ENCODE measurements around the gene VASP.

DNA sequence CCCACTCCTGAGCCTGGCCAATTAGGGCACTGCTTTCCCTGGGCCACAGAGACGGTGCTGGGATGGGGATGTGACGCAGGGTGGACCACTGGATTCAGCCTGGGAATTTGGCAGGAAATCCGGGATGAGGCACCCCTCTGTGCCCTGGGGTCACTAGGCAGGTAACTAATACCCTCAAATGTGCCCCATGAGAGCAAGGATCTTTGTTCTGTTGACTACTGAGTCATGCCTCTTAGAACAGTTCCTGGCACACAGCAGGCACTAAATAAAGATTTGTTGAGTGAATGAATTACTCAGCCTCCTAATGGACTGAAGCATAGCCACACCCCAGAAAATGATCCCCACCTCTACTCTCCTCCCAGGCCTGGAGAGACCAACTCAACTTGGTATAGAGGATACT, 61.5 kb downstream of the VASP start:
- TF ChIP-seq POLR2A (IDR thresholded peaks at IDR 0.05; ENCODE audit: low read length) (no peak), KDM1A (IDR thresholded peaks at IDR 0.05; ENCODE audit: low read depth) (no peak), CBX8 (IDR thresholded peaks at IDR 0.05) (no peak), MAX (IDR thresholded peaks at IDR 0.05) (0 out of 2 replicates have a peak, but pooled peaks have one; percentile 21), PHF8 (IDR thresholded peaks at IDR 0.05; ENCODE audit: borderline replicate concordance, low read depth) (no peak), CEBPB (IDR thresholded peaks at IDR 0.05) (no peak), SREBF2 (IDR thresholded peaks at IDR 0.05) (no peak), ZFP36 (IDR thresholded peaks at IDR 0.05; ENCODE audit: borderline replicate concordance, partially characterized antibody) (no peak), USF2 (IDR thresholded peaks at IDR 0.05) (no peak)
- TF ChIP-seq, protein P1, sequence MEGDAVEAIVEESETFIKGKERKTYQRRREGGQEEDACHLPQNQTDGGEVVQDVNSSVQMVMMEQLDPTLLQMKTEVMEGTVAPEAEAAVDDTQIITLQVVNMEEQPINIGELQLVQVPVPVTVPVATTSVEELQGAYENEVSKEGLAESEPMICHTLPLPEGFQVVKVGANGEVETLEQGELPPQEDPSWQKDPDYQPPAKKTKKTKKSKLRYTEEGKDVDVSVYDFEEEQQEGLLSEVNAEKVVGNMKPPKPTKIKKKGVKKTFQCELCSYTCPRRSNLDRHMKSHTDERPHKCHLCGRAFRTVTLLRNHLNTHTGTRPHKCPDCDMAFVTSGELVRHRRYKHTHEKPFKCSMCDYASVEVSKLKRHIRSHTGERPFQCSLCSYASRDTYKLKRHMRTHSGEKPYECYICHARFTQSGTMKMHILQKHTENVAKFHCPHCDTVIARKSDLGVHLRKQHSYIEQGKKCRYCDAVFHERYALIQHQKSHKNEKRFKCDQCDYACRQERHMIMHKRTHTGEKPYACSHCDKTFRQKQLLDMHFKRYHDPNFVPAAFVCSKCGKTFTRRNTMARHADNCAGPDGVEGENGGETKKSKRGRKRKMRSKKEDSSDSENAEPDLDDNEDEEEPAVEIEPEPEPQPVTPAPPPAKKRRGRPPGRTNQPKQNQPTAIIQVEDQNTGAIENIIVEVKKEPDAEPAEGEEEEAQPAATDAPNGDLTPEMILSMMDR (IDR thresholded peaks at IDR 0.05) = no peak
- TF ChIP-seq, protein P2, sequence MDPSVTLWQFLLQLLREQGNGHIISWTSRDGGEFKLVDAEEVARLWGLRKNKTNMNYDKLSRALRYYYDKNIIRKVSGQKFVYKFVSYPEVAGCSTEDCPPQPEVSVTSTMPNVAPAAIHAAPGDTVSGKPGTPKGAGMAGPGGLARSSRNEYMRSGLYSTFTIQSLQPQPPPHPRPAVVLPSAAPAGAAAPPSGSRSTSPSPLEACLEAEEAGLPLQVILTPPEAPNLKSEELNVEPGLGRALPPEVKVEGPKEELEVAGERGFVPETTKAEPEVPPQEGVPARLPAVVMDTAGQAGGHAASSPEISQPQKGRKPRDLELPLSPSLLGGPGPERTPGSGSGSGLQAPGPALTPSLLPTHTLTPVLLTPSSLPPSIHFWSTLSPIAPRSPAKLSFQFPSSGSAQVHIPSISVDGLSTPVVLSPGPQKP (IDR thresholded peaks at IDR 0.05; ENCODE audit: low read depth, low read length) = no peak
- TF ChIP-seq, protein P3, sequence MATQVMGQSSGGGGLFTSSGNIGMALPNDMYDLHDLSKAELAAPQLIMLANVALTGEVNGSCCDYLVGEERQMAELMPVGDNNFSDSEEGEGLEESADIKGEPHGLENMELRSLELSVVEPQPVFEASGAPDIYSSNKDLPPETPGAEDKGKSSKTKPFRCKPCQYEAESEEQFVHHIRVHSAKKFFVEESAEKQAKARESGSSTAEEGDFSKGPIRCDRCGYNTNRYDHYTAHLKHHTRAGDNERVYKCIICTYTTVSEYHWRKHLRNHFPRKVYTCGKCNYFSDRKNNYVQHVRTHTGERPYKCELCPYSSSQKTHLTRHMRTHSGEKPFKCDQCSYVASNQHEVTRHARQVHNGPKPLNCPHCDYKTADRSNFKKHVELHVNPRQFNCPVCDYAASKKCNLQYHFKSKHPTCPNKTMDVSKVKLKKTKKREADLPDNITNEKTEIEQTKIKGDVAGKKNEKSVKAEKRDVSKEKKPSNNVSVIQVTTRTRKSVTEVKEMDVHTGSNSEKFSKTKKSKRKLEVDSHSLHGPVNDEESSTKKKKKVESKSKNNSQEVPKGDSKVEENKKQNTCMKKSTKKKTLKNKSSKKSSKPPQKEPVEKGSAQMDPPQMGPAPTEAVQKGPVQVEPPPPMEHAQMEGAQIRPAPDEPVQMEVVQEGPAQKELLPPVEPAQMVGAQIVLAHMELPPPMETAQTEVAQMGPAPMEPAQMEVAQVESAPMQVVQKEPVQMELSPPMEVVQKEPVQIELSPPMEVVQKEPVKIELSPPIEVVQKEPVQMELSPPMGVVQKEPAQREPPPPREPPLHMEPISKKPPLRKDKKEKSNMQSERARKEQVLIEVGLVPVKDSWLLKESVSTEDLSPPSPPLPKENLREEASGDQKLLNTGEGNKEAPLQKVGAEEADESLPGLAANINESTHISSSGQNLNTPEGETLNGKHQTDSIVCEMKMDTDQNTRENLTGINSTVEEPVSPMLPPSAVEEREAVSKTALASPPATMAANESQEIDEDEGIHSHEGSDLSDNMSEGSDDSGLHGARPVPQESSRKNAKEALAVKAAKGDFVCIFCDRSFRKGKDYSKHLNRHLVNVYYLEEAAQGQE (IDR thresholded peaks at IDR 0.05) = no peak

Measured in A549 (cell line).